IMR-90 (cell line): ENCODE results near the gene GANC. TPM values are rescaled to one million over a fixed set of nuclear protein-coding genes. Genes with fewer than 3 reads are reported as not detected.

Experiments
- ATAC-seq: fragments of 200-7000 bp; cut with Tn5 transposase; 2 replicates; pipeline ENCODE4 v1.9.1; 2020; ENCODE audit warnings: low read depth, mild to moderate bottlenecking, moderate library complexity
- BruUV-seq: library from RNA; stranded (reverse); fragments of 400-500 nt; replicated peaks from 2 replicates; lab custom pipeline; 2021; lab: Mats Ljungman, UMichigan
- CTCF ChIA-PET: fragments of 300-600 bp; formaldehyde crosslinking; extraction: SDS; loops from one replicate; lab custom pipeline; 2021; ENCODE audit warnings: antibody characterized with exemption; lab: Yijun Ruan, JAX
- POLR2A ChIA-PET: fragments of 300-600 bp; sonication (Branson Sonifier 250); formaldehyde crosslinking; loops from one replicate; lab custom pipeline; 2022; ENCODE audit warnings: antibody characterized with exemption; ENCODE audit not compliant: unreplicated experiment; lab: Charles Lee
- DNase-seq: peaks from one replicate; pipeline ENCODE4 v3.0.0; 2013
- H2AFZ ChIP-seq: replicated peaks from 2 replicates; pipeline ENCODE3; 2013; ENCODE audit warnings: low read length, mild to moderate bottlenecking; ENCODE audit not compliant: poor library complexity
- H2AK5ac ChIP-seq: 2 replicates; pipeline ENCODE4 v1.6.1; 2013; ENCODE audit warnings: low read depth, low read length, inconsistent platforms
- H2AK9ac ChIP-seq: replicated peaks from 2 replicates; pipeline ENCODE3; 2013; ENCODE audit warnings: mild to moderate bottlenecking, low read depth, low read length, moderate library complexity; ENCODE audit not compliant: poor library complexity
- H2BK120ac ChIP-seq: 2 replicates; pipeline ENCODE4 v1.6.1; 2013; ENCODE audit warnings: low read depth, low read length, inconsistent platforms
- H2BK15ac ChIP-seq: 3 replicates; pipeline ENCODE4 v1.6.1; 2013; ENCODE audit warnings: low read depth, low read length, inconsistent platforms
- H2BK20ac ChIP-seq: 2 replicates; pipeline ENCODE4 v1.6.1; 2013; ENCODE audit warnings: low read depth, mild to moderate bottlenecking, inconsistent platforms, low read length, moderate library complexity
- H2BK5ac ChIP-seq: 2 replicates; pipeline ENCODE4 v1.6.1; 2013; ENCODE audit warnings: mild to moderate bottlenecking, low read depth, low read length, inconsistent platforms; ENCODE audit not compliant: poor library complexity, severe bottlenecking
- H3K14ac ChIP-seq: replicated peaks from 2 replicates; pipeline ENCODE4 v1.6.1; 2013; ENCODE audit warnings: low read depth, low read length, inconsistent platforms
- H3K18ac ChIP-seq: 2 replicates; pipeline ENCODE4 v1.6.1; 2013; ENCODE audit warnings: low read depth, low read length, control low read depth
- H3K23ac ChIP-seq: 2 replicates; pipeline ENCODE4 v1.6.1; 2013; ENCODE audit warnings: low read depth, low read length, inconsistent platforms
- H3K27ac ChIP-seq: 2 replicates; pipeline ENCODE4 v1.5.1; 2013; ENCODE audit warnings: mild to moderate bottlenecking, control low read depth, low read length; ENCODE audit not compliant: insufficient read depth
- H3K27me3 ChIP-seq: 2 replicates; pipeline ENCODE4 v1.6.1; 2013; ENCODE audit warnings: low read length; ENCODE audit not compliant: control insufficient read depth, insufficient read depth
- H3K36me3 ChIP-seq: 2 replicates; pipeline ENCODE4 v1.6.1; 2013; ENCODE audit warnings: low read length, mixed read lengths; ENCODE audit not compliant: control insufficient read depth, insufficient read depth
- H3K4ac ChIP-seq: 2 replicates; pipeline ENCODE4 v1.6.1; 2013; ENCODE audit warnings: low read depth, low read length, inconsistent platforms
- H3K4me1 ChIP-seq: 2 replicates; pipeline ENCODE4 v1.6.1; 2013; ENCODE audit warnings: low read length, mixed read lengths; ENCODE audit not compliant: control insufficient read depth, insufficient read depth
- H3K4me2 ChIP-seq: 2 replicates; pipeline ENCODE4 v1.6.1; 2013; ENCODE audit warnings: low read depth, mild to moderate bottlenecking, control low read depth, low read length, moderate library complexity
- H3K4me3 ChIP-seq: 2 replicates; pipeline ENCODE4 v1.5.1; 2013; ENCODE audit warnings: low read depth, mild to moderate bottlenecking, control low read depth, low read length, moderate library complexity; ENCODE audit not compliant: insufficient read depth
- H3K56ac ChIP-seq: 2 replicates; pipeline ENCODE4 v1.6.1; 2013; ENCODE audit warnings: low read length, inconsistent platforms; ENCODE audit not compliant: insufficient read depth; ENCODE audit errors: extremely low read depth
- H3K79me1 ChIP-seq, 2 experiments: 2 replicates each; pipeline ENCODE4 v1.6.1; 2013; ENCODE audit warnings: low read length in 2 of 2, inconsistent platforms in 1 of 2, low read depth in 1 of 2
- H3K9ac ChIP-seq: 2 replicates; pipeline ENCODE4 v1.6.1; 2013; ENCODE audit warnings: low read depth, low read length, control low read depth
- H3K9me1 ChIP-seq: 2 replicates; pipeline ENCODE4 v1.6.1; 2013; ENCODE audit warnings: low read length, inconsistent platforms; ENCODE audit not compliant: insufficient read depth
- H3K9me3 ChIP-seq: 2 replicates; pipeline ENCODE4 v1.6.1; 2013; ENCODE audit warnings: low read length; ENCODE audit not compliant: control insufficient read depth, insufficient read depth
- H4K20me1 ChIP-seq: 2 replicates; pipeline ENCODE4 v1.6.1; 2013; ENCODE audit warnings: low read length, inconsistent platforms; ENCODE audit not compliant: insufficient read depth
- H4K5ac ChIP-seq: 2 replicates; pipeline ENCODE4 v1.6.1; 2013; ENCODE audit warnings: mild to moderate bottlenecking, low read depth, low read length, control low read depth
- H4K8ac ChIP-seq, 2 experiments: 2 replicates each; pipeline ENCODE4 v1.6.1; 2013; ENCODE audit warnings: low read depth in 2 of 2, low read length in 2 of 2, control low read depth in 1 of 2, inconsistent platforms in 1 of 2
- H4K91ac ChIP-seq: 2 replicates; pipeline ENCODE4 v1.6.1; 2013; ENCODE audit warnings: low read depth, low read length, inconsistent platforms; ENCODE audit not compliant: insufficient read depth
- BHLHE40 ChIP-seq: fragments of 150-350 bp; IDR thresholded peaks from 2 replicates; pipeline ENCODE4 v1.6.1; 2016; ENCODE audit warnings: mild to moderate bottlenecking, low read depth, low read length
- CEBPB ChIP-seq: IDR thresholded peaks from 2 replicates; pipeline ENCODE4 v1.6.1; 2012; ENCODE audit warnings: low read depth, low read length, improper control_type of control experiment
- CHD1 ChIP-seq: IDR thresholded peaks from 2 replicates; pipeline ENCODE4 v1.6.1; 2012; ENCODE audit warnings: low read depth, low read length, improper control_type of control experiment
- CTCF ChIP-seq: conservative IDR thresholded peaks from 2 replicates; pipeline ENCODE4 v1.5.1; 2012; ENCODE audit warnings: mild to moderate bottlenecking, low read depth, low read length, improper control_type of control experiment
- ELK1 ChIP-seq: fragments of 150-350 bp; IDR thresholded peaks from 2 replicates; pipeline ENCODE4 v1.6.1; 2016; ENCODE audit warnings: low read depth, mild to moderate bottlenecking, low read length, moderate library complexity, borderline replicate concordance
- MAFK ChIP-seq: IDR thresholded peaks from 2 replicates; pipeline ENCODE4 v1.6.1; 2012; ENCODE audit warnings: low read depth, low read length, improper control_type of control experiment
- MAZ ChIP-seq: IDR thresholded peaks from 2 replicates; pipeline ENCODE4 v1.6.1; 2012; ENCODE audit warnings: low read depth, mild to moderate bottlenecking, low read length, improper control_type of control experiment, moderate library complexity, borderline replicate concordance
- MXI1 ChIP-seq: IDR thresholded peaks from 2 replicates; pipeline ENCODE4 v1.6.1; 2012; ENCODE audit warnings: low read depth, mild to moderate bottlenecking, low read length, moderate library complexity, borderline replicate concordance
- NFE2L2 ChIP-seq: fragments of 150-350 bp; IDR thresholded peaks from 2 replicates; pipeline ENCODE4 v1.6.1; 2016; ENCODE audit warnings: low read depth, mild to moderate bottlenecking, low read length
- POLR2A ChIP-seq: IDR thresholded peaks from 2 replicates; pipeline ENCODE4 v1.6.1; 2012; ENCODE audit warnings: mild to moderate bottlenecking, low read depth, low read length
- RAD21 ChIP-seq: IDR thresholded peaks from 2 replicates; pipeline ENCODE4 v1.6.1; 2012; ENCODE audit warnings: low read length, improper control_type of control experiment
- RCOR1 ChIP-seq: IDR thresholded peaks from 2 replicates; pipeline ENCODE4 v1.6.1; 2012; ENCODE audit warnings: mild to moderate bottlenecking, low read length, improper control_type of control experiment; ENCODE audit not compliant: insufficient replicate concordance
- SMC3 ChIP-seq: fragments of 150-350 bp; IDR thresholded peaks from 2 replicates; pipeline ENCODE4 v1.6.1; 2016; ENCODE audit warnings: low read depth, mild to moderate bottlenecking, antibody characterized with exemption, low read length, moderate library complexity
- USF2 ChIP-seq: fragments of 150-350 bp; IDR thresholded peaks from 2 replicates; pipeline ENCODE4 v1.6.1; 2017; ENCODE audit warnings: mild to moderate bottlenecking, antibody characterized with exemption, low read length, low read depth
- WGBS, 2 experiments: methylation state at CpG; one replicate each; pipeline versions ENCODE4 v1.1.5 to v1.1.7; 2013; ENCODE audit warnings: missing lambda C conversion rate in 2 of 2; ENCODE audit not compliant: insufficient read length in 1 of 2; ENCODE audit errors: extremely low coverage in 2 of 2; 5-methylcytosine and 5-hydroxymethylcytosine counted together
- dilution Hi-C: fragments of 300-500 bp; cut with HindIII; formaldehyde crosslinking; loops from one replicate; pipeline ENCODE4 v1.14.3; 2018; ENCODE audit warnings: low sequenced_read_pairs; ENCODE audit not compliant: unreplicated experiment
- in situ Hi-C: fragments of 300-500 bp; cut with MboI; formaldehyde crosslinking; loops from 3 replicates; pipeline ENCODE4 v1.14.3; 2019; ENCODE audit warnings: low sequenced_read_pairs, inconsistent platforms, mixed read lengths
- intact Hi-C: fragments of 100-400 bp; cut with micrococcal nuclease; formaldehyde crosslinking; loops from 2 replicates; pipeline ENCODE4 v1.10.0; 2022
- polyA plus RNA-seq, 3 experiments: library from polyadenylated mRNA; depleted of rRNA; stranded (reverse); fragments of >200 nt; gene quantifications; 2 replicates each; pipeline ENCODE4 v1.2.3, GENCODE V29; 2012; ENCODE audit warnings: low replicate concordance in 1 of 3
- total RNA-seq: library from RNA; depleted of rRNA; stranded (reverse); fragments of >200 nt; gene quantifications from 2 replicates; pipeline ENCODE4 v1.2.3, GENCODE V29; 2012

Gene GANC
- total and polyA plus RNA-seq, 2 of the 4 experiments (the other 2 are of a cell fraction) = 7.1 to 19.2 TPM

- ChIA-PET CTCF (interaction anchor here (1.9 kb wide), 1 partner anchor 10 kb away, joined by 8 read pairs; no protein-coding TSS in a partner anchor), POLR2A (no interaction called here)
- Histone ChIP-seq H3K27ac (no peak overlapping the region), H2AK5ac (no peak overlapping the region), H4K8ac (no peak overlapping the region), H3K79me1 (no peaks in the 10 kb centered on the region), H3K9me3 (peaks cover 5% of the 10 kb centered on the region), H3K27me3 (no peaks in the 10 kb centered on the region), H4K5ac (no peak overlapping the region), H3K23ac (no peak overlapping the region), H2BK120ac (no peak overlapping the region), H3K18ac (peak overlapping the region; percentile 45), H3K4ac (no peak overlapping the region), H4K91ac (no peak overlapping the region), H2BK5ac (no peak overlapping the region), H3K4me2 (no peak overlapping the region), H4K20me1 (no peaks in the 10 kb centered on the region), H3K56ac (no peak overlapping the region), H3K4me1 (peaks cover 2% of the 10 kb centered on the region; the same call in 1 of the 2 replicates), H3K14ac (no peak overlapping the region), H3K9ac (no peak overlapping the region), H3K9me1 (no peaks in the 10 kb centered on the region; the same call in 1 of the 2 replicates), H2BK20ac (no peak overlapping the region), H3K36me3 (no peaks in the 10 kb centered on the region), H2BK15ac (no peak overlapping the region), H2AFZ (no peak overlapping the region), H3K4me3 (no peak overlapping the region), H2AK9ac (no peak overlapping the region)
- in situ Hi-C loops (loop anchor here (5.0 kb wide), 1 partner anchor 98 kb away; no protein-coding TSS in a partner anchor), dilution Hi-C loops (no loop called here), intact Hi-C loops (no loop called here)
- TF ChIP-seq SMC3 (no peak), BHLHE40 (no peak), CHD1 (no peak), ELK1 (no peak), RCOR1 (no peak), MAZ (no peak), RAD21 (no peak), CTCF (no peak), MAFK (no peak), CEBPB (no peak), USF2 (no peak), POLR2A (no peak), MXI1 (no peak), NFE2L2 (no peak)
- no TSS peak for BruUV-seq
- DNase-seq (no peak), ATAC-seq (no peak)
- WGBS, 2 experiments = 72% methylated on average over 4 of the region's 5 CpGs; no CpG with 5 or more reads in 1 of the 2 experiments
Measured at GRCh38 chr15:42375252-42375651, 102.3 kb downstream of the GANC start.
